ENCODE measurements around the gene ILDR1.

GRCh38 chr3:122004991-122005565 is 17.0 kb downstream of the ILDR1 start:
- no peak for TF ChIP-seq CTCF (IDR thresholded peaks at IDR 0.05)
- no peak for TF ChIP-seq EP300 (IDR thresholded peaks at IDR 0.05)
- no peak for TF ChIP-seq POLR2AphosphoS5 (IDR thresholded peaks at IDR 0.05)
- TF ChIP-seq POLR2A (IDR thresholded peaks at IDR 0.05): no peak

All from suprapubic skin (tissue), 4 donors.